Natural killer cell (primary cell): ENCODE measurements around the gene SPTB. TPM values are rescaled to one million over a fixed set of nuclear protein-coding genes. Genes with fewer than 3 reads are reported as not detected.
A peak's percentile ranks its signal among the peaks of the same experiment; 100 is the strongest.

ENCODE experiments used
- ATAC-seq, 3 donors: fragments of 150-1000 bp in 2 of 3; fragments of 200-7000 bp in 1 of 3; cut with Tn5 transposase; 1 replicate in 1 of 3; 2 replicates in 2 of 3; pipeline ENCODE4 v1.10.0; 2021; ENCODE audit warnings: mild to moderate bottlenecking in 2 of 3, moderate library complexity in 2 of 3
- DNase-seq, 2 donors: peaks; one replicate each; pipeline versions ENCODE4 v3.0.0 to v3.0.0-alpha.2; 2013 to 2021; ENCODE audit warnings: mixed read lengths in 1 of 2
- H3K27ac ChIP-seq: one replicate; pipeline ENCODE4 v1.5.1; 2013; ENCODE audit warnings: mild to moderate bottlenecking, low read length
- H3K27me3 ChIP-seq: one replicate; pipeline ENCODE4 v1.6.1; 2013; ENCODE audit warnings: low read length; ENCODE audit not compliant: control insufficient read depth, insufficient read depth
- H3K36me3 ChIP-seq: one replicate; pipeline ENCODE4 v1.6.1; 2013; ENCODE audit warnings: low read length; ENCODE audit not compliant: control insufficient read depth, insufficient read depth
- H3K4me1 ChIP-seq: one replicate; pipeline ENCODE4 v1.6.1; 2013; ENCODE audit warnings: low read length; ENCODE audit not compliant: control insufficient read depth, insufficient read depth
- H3K4me3 ChIP-seq: one replicate; pipeline ENCODE4 v1.5.1; 2013; ENCODE audit warnings: low read length
- H3K9me3 ChIP-seq: one replicate; pipeline ENCODE4 v1.6.1; 2013; ENCODE audit warnings: low read length; ENCODE audit not compliant: control insufficient read depth, insufficient read depth
- H3K27ac Mint-ChIP-seq, 2 donors: one replicate each; pipeline ENCODE4 v1.8.0; 2022; ENCODE audit warnings: mild to moderate bottlenecking in 2 of 2, mixed read lengths in 2 of 2, moderate library complexity in 1 of 2
- H3K27me3 Mint-ChIP-seq, 2 donors: one replicate each; pipeline ENCODE4 v1.8.0; 2022; ENCODE audit warnings: low read depth in 2 of 2, mixed read lengths in 2 of 2
- H3K36me3 Mint-ChIP-seq: one replicate; pipeline ENCODE4 v1.8.0; 2022; ENCODE audit warnings: mixed read lengths
- H3K4me1 Mint-ChIP-seq, 2 donors: one replicate each; pipeline ENCODE4 v1.8.0; 2022; ENCODE audit warnings: mixed read lengths in 2 of 2
- H3K4me3 Mint-ChIP-seq: one replicate; pipeline ENCODE4 v1.8.0; 2022; ENCODE audit warnings: mild to moderate bottlenecking, moderate library complexity, mixed read lengths
- H3K9me3 Mint-ChIP-seq, 2 donors: one replicate each; pipeline ENCODE4 v1.8.0; 2022; ENCODE audit warnings: mixed read lengths in 2 of 2
- CTCF ChIP-seq: fragments of 200-600 bp; IDR thresholded peaks from one replicate; pipeline ENCODE4 v1.8.0; 2022; ENCODE audit warnings: antibody characterized with exemption
- WGBS: methylation state at CpG from one replicate; pipeline ENCODE4 v1.1.7; 2013; ENCODE audit warnings: missing lambda C conversion rate; ENCODE audit not compliant: insufficient coverage; 5-methylcytosine and 5-hydroxymethylcytosine counted together
- intact Hi-C: fragments of 100-400 bp; cut with micrococcal nuclease; formaldehyde crosslinking; loops from one replicate; pipeline ENCODE4 v1.14.2; 2022
- total RNA-seq, 4 donors: library from RNA; stranded (reverse); fragments of 120-200 nt in 1 of 4; gene quantifications; one replicate each; pipeline versions ENCODE4 v1.2.3 to v1.2.4, GENCODE V29; 2013 to 2022

The SPTB gene
- total RNA-seq, 3 donors from 2014 or later (not counting 1 experiment from before 2014, with no cell fraction given) = 0.07 to 0.59 (median 0.13) TPM

DNA sequence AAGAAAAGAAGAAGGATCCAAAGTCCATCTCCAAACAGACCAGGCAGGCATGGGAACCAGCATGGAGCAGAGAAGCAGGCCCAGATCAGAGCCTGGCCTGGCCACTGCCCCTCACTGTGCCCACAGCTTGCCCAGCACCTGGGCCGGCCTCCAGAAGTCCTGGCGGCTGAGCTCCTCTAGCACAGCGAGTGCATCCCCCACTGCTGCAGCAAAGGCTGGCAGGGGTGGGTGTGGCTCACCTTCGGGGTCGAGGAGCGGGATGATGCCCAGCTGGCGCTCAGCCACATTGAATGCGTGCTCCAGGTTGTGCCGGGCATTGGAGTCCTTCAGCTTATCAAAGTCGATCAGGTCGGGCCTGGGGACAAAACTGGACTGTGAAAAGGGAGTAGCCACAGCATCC, 78.7 kb downstream of the SPTB start:
- intact Hi-C loops = no loop called here
- H3K27ac ChIP-seq = no peak overlapping the region
- no peak overlapping the region for H3K27ac Mint-ChIP-seq
- ATAC-seq (no peak), DNase-seq (no peak)
- no peaks in the 10 kb centered on the region for H3K36me3 Mint-ChIP-seq
- WGBS = 91% methylated on average over 11 of the region's 11 CpGs
- peaks cover 0 to 2% of the 10 kb centered on the region in 2 donors for H3K27me3 Mint-ChIP-seq
- H3K36me3 ChIP-seq = no peaks in the 10 kb centered on the region
- no peak for TF ChIP-seq CTCF
- no peak overlapping the region for H3K4me3 ChIP-seq
- H3K9me3 Mint-ChIP-seq = no peaks in the 10 kb centered on the region
- H3K27me3 ChIP-seq = no peaks in the 10 kb centered on the region
- H3K4me3 Mint-ChIP-seq = no peak overlapping the region
- H3K9me3 ChIP-seq = no peaks in the 10 kb centered on the region
- no peaks in the 10 kb centered on the region for H3K4me1 Mint-ChIP-seq
- H3K4me1 ChIP-seq = no peaks in the 10 kb centered on the region

GRCh38 chr14:64800000-64800399, 79.7 kb downstream of the SPTB start:
- H3K4me1 ChIP-seq = no peaks in the 10 kb centered on the region
- peaks cover 0 to 2% of the 10 kb centered on the region in 2 donors for H3K27me3 Mint-ChIP-seq
- no peak for ATAC-seq
- no peak overlapping the region for H3K4me3 Mint-ChIP-seq
- H3K36me3 ChIP-seq = no peaks in the 10 kb centered on the region
- no peaks in the 10 kb centered on the region for H3K4me1 Mint-ChIP-seq
- peak in 1 of 2 donors; percentile 26 for DNase-seq
- intact Hi-C loops = no loop called here
- WGBS = 72% methylated on average over 3 of the region's 3 CpGs
- TF ChIP-seq CTCF = no peak
- no peak overlapping the region for H3K27ac Mint-ChIP-seq
- no peaks in the 10 kb centered on the region for H3K9me3 Mint-ChIP-seq
- no peaks in the 10 kb centered on the region for H3K36me3 Mint-ChIP-seq
- H3K9me3 ChIP-seq = no peaks in the 10 kb centered on the region
- H3K4me3 ChIP-seq = no peak overlapping the region
- no peaks in the 10 kb centered on the region for H3K27me3 ChIP-seq
- no peak overlapping the region for H3K27ac ChIP-seq

- Mint-ChIP-seq H3K4me1 (no peaks in the 10 kb centered on the region), H3K36me3 (no peaks in the 10 kb centered on the region), H3K27me3 (peaks cover 0 to 2% of the 10 kb centered on the region in 2 donors), H3K9me3 (no peaks in the 10 kb centered on the region), H3K27ac (no peak overlapping the region), H3K4me3 (no peak overlapping the region)
- H3K4me3 ChIP-seq = no peak overlapping the region
- no peaks in the 10 kb centered on the region for H3K9me3 ChIP-seq
- no peak overlapping the region for H3K27ac ChIP-seq
- no peaks in the 10 kb centered on the region for H3K36me3 ChIP-seq
- DNase-seq (no peak), ATAC-seq (no peak)
- no peaks in the 10 kb centered on the region for H3K4me1 ChIP-seq
- intact Hi-C loops = no loop called here
- WGBS = 96% methylated on average over 10 of the region's 10 CpGs
- no peaks in the 10 kb centered on the region for H3K27me3 ChIP-seq
- no peak for TF ChIP-seq CTCF
Measured at GRCh38 chr14:64799555-64799954, 80.2 kb downstream of the SPTB start.

- Histone ChIP-seq H3K4me3 (no peak overlapping the region), H3K27ac (no peak overlapping the region), H3K4me1 (no peaks in the 10 kb centered on the region), H3K27me3 (no peaks in the 10 kb centered on the region), H3K9me3 (no peaks in the 10 kb centered on the region), H3K36me3 (no peaks in the 10 kb centered on the region)
- Mint-ChIP-seq H3K9me3 (no peaks in the 10 kb centered on the region), H3K4me1 (no peaks in the 10 kb centered on the region), H3K36me3 (no peaks in the 10 kb centered on the region), H3K4me3 (no peak overlapping the region), H3K27me3 (peaks cover 0 to 2% of the 10 kb centered on the region in 2 donors), H3K27ac (no peak overlapping the region)
- DNase-seq = no peak
- intact Hi-C loops = no loop called here
- ATAC-seq = no peak
- no peak for TF ChIP-seq CTCF
- 93% methylated on average over 11 of the region's 11 CpGs for WGBS
Measured at GRCh38 chr14:64796369-64796768, 83.3 kb downstream of the SPTB start.
